CMK (cell line): ENCODE data around the gene STX16.

Source experiments
- DNase-seq: peaks from one replicate; pipeline ENCODE4 v3.0.0-alpha.2; 2010; ENCODE audit warnings: low read depth

STX16 gene

DNA sequence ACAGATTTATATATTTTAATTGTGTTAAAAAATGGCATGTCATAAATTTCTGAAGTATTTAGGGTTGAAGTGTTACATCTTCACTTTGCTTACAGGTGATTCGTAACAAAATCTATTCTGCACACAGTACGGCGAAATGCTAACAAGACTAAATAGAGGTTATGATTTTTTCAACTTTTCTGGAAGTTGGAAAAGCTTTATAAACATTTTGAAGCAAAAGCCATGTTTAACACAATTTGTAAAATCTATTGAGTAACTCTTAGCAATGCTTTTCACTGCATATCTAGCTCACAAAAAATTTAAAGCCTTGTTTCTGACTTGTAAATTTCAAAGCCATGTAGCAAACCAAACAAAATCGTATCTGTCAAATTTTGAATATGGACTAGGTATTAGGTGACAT lies 3.3 kb downstream of the STX16 start:
- DNase-seq, result no peak

DNA sequence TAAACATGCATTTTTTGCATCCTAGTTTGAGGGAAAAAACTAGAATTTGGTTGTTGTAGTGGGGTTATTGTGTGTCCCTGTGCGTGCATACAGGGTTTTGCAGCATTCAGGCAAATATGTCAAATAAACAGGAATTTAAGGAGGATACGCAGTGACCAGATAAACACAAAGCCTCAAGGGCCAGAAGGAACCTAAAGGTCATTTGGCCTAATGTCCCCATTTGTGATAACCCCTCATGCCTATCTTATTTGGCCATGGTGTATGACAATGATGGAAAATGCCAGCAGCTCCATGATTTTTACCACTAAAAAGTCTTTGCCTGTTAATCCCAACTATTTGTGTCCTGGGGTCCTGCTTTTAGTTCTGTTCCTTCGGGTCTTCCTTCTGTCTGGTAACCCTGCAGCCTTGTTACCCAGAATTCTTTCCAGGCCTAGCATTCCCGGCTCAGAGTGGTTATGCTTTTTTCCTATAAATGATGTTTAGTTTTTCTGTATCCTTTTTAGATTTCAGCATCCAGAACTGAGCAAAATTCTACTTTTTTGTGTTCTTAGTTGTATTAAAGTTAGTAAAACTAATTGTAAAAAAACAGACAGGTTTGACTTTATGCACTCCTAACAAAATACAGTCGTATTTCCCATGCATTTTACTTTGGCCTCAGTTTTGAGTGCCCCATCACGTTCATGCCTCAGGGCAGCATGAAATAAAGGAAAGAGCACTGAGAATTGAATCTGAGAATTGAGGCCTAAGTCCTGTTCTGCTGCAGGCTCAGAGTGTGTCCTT lies 4.4 kb downstream of the STX16 start:
- DNase-seq, result no peak

DNA sequence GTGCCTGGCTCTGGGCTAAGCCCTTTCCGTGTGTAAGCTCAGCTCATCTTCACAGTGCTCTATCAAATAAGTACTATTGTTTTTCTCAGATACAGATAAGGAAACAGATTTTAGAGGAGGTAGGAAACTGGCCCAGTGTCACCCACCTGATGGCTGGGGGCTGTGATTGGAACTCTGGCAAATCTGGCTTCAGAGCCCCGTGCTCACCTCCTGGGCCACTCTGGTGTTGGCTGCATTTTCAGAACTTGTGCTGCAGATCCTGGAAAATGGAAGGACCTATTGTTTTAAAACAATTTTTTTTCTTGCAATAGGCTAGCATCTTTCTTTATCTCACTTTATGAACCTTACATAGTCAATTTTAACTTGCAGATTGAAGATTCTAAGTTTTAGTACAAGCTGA lies 5.7 kb downstream of the STX16 start:
- no peak for DNase-seq

DNA sequence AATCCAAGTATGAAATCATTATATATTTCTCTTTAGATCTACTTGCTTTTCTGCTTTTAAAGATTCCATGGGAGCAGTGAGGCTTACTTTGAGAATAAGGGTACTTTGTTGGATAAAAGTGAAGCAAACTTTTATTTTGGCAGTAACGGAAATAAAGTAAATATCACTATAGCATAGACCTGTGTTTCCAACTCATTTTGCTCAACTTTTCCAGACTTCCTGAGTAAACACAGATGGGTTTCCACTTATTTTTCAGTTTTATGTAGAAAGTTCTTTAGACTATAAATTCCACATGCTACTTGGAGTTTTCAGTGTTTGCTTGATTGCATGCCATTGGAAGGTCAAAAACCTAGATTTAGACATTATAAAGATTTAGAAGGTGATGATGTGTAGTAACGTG lies 6.2 kb downstream of the STX16 start:
- no peak for DNase-seq

DNA sequence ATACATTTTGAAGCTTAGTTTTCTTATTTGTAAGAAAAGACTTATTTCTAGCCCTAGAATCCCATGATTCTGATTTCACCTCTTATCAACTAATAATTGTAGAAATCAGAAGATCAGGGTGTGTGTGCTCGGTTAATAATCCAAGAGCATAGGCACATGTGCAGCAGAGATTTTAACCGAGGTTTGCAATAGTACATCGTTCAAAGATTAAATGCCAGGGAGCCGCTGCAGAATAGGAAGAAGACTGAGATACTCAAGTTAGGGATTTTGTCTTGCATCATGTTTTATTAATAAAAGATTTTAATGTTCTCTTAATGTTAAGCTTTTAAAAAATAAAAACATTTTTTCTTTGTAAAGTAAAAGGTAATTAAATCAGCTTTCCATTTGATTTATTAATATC lies 6.9 kb downstream of the STX16 start:
- DNase-seq, result no peak

DNA sequence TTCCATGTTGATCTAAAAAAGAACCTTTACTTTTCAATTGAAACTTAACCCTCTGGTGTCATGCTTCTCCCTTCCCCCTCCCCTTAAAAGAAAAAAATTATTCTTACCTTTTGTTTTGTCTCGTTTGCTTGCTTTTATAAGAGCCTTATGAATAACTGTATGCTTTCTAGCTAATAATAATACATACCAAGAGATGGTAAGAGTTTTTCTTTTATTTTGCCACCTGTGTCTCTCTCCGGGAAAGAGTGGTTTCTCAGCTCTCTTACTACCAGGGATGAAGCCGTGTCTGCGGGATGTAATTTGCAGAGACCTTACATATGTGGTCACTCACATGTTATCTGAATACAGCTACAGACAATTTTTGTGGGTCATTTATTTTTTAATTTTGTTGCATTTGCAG lies 7.7 kb downstream of the STX16 start:
- DNase-seq, result no peak

DNA sequence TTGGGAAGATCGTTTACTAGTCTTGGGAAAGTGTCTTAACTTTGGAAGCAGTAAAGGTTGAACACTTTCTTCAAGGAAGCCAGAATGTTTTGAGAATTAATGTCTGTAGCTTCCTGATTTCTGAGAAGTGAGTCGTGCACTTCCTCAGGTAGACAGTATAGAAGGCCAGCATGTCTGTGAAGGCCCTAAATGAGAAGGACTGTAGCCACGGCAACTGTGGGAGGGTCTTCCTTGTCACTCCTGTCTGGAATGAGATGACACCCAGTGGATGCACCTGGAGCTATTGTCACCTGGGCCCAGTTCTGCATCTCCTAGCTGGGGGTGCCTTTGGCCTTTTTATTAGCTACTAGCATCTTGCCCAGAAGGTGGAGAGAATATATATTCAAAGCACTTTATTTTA lies 8.8 kb downstream of the STX16 start:
- no peak for DNase-seq

DNA sequence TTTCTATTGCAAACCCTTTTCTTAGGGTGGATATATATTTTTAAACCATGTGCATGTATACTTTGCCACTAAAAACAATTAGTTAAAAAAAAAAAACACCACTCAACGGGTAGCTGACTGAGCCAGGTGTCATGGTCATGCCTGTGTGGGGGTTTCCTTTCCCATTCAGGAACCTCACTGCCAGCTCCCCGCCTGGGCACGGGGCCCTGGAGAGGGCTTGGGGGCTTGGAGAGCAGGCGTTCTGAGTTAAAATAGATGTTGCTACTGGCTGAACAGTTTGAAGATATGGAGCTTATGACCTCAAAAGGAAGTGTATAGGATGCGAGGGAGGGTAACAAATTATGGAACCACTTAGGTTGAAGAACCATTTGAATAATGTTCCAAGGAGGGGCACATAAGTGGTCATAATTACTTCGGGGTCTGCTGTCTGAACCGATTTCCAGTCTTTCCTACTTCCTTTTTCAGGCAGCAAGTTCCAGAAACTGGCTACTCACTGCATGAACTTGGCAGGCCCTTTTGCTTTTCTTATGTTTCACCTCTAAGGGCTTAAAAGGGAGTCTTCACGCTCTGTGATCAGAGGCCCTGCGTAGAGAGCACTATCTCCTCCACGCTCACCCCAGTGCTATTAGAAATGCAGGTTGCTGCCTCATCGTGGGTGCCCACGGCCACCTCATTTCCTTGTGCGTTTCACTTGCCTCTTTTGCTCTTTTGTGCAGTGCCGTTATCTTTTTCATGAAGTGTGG lies 9.9 kb downstream of the STX16 start:
- no peak for DNase-seq

DNA sequence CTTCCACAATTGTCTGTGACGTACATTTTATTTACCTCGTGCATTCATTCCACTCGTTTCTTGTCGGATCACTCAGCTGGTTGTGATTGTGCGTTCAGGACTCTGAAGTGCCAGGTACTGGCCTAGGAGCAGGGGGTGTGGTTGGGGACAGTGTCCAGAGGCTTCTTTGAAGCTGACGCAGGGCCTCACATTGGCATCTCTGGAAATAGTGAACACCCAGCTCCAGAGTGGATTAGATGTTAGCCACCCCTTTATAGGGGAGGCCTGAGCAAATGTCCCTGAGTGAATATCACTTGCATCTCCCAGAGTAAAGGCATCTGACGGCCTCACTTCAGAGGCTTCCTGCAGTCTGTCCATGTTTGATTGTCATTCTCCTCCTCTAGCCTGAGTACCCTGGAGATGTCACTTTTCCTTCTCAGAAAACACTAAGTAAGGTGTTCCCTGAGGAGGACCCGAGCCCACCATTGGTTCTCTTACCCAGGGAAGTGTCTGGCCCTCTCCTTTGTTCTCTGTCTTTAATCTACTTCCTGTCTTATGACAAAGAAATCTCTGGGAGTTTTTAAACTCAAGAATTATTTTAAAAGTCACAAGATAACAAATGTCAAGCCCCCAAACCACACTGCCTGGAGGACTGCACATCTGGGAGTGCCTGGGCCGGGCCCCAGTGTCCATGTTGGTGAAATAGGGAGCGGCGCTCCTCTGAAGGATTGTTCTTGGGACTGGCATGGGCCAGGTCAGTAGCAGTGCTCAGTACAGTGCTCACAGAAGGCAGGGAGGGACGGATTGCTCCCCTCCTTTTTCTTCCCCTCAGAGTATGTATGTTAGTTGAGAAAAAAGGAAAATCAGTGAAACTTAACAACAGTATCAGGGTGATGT lies 10.8 kb downstream of the STX16 start:
- DNase-seq, result no peak

DNA sequence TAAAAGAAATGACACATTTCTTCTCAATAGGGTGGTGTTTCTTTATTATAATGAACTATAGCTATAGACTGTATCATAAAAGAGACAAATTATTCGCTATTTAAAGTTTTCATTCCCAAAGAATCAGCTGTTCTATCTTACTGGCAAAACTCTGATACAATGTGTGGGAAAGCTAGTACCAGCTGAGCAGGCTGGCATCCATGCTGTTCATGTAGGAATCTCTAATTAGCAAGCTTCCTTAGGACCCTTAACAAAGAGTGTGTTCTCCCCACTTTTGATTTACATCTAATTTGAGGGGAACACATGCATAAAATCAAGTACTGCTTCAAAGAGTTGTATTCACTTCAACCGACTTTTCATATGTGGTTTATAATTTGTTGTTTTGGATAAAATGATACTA lies 13.2 kb downstream of the STX16 start:
- no peak for DNase-seq

DNA sequence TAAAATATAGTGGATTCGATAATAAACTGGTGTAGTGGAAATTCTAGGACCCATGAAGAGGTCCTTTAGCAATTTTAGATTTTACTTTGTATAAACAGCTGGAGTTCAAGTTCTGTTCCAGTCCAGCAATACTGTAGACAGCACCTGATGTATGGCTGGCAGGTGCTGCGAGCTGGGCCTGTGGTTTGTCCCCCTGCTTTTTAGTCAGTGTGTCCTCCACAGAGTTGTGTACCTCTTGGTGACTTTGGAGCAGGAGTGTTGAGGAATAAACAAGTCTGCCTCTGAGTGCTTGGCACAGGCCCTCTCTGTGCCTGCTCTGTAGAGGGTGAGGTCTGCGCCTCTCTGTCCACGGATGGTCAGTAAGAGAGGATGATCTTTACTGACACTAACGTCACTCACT lies 13.8 kb downstream of the STX16 start:
- DNase-seq, result no peak

DNA sequence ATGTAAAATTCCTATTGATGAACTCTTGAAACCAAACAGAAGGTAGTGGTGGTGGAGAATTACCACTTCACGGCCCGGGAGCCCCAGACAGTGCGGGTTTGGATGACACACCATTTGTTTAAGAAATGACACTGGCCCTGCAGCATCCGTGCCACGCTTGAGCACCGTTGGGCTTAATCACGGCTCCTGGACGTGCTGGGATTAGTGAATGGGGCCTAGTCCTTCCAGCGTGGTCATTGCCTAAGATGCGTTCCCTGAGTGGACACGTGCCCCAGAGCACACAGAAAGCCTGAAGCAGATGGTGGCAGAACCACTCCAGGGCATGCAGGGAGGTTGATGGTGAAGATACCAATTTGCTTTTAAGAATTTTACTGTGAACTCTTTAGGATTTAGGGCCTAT lies 14.5 kb downstream of the STX16 start:
- no peak for DNase-seq

DNA sequence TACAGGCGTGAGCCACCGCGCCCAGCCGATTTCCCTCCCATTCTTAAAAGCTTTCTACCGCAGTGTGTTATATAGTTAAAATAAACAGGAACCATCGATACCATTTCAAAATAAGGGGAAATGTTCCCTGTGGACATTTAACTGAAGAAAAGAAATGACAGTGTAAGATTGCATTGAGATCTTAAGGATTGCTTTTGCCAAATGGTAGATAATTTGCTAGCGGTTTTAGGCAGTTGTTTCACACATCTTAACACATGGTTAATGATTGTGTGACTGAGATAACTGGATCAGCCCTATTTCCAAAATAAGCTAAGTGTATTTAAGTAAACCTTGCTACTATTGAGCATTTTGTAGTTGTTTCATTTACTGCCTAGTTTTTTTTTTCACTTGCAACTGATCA lies 15.6 kb downstream of the STX16 start:
- DNase-seq, result no peak

DNA sequence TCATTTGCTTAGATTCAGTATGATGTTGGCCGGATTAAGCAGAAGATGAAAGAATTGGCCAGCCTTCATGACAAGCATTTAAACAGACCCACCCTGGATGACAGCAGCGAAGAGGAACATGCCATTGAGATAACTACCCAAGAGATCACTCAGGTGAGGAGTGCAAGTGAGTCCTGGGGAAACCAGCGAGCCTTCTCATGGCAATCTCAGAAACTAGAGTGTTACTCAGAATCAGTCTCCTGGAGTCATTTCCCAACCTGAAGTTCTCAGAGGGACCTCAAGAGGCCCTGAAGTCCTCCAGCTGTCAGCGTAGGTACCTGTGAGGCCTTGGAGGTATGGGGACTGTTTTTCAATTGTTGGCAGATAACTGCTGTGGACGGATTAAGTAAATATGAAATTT lies 16.9 kb downstream of the STX16 start:
- no peak for DNase-seq

DNA sequence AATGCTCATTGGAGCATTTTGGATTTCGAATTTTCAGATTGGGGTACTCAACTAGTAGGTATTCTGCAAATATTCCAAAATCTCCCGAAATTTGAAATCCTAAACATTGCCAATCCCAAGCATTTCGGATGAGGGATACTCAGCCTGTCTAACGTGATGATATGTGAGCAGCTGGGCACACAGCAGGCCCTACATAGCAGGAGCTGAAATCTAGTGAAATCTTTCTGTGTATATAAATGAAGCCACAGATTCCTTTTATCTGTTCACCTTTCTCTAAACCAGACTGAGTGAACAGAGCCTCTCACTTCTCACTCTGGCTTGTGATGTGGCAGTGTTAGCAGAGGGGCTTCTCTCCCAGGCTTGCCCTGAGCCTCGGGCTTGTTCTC lies 17.8 kb downstream of the STX16 start:
- no peak for DNase-seq

DNA sequence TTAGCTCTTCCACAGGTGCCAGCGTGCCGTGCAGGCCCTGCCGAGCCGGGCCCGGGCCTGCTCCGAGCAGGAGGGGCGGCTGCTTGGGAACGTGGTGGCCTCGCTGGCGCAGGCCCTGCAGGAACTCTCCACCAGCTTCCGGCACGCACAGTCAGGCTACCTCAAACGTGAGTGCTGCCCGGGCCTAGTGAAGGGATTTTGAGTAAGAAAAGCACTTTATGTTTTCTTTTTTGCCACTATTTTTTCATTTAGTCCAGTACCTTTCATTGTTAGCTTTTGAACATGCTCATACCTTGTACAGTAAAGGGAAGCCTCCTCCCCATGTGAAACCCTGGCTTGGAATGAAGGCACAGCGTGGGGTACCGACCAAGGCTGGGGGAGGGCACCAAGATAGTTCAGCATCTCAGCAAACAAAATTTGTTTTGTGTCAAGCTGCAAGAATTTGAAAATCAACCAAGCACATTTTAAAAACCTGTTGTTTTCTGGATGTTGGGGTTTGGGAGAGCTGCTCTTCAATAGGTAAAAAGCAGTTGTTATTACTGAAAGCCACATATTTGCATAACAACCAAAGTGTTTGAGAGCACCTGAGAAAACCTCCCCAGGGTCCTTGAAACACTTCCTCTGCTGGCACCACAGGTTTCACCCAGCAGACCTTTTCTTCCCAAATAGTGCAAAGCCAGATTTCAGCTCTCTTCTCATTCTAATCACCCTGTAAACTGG lies 18.4 kb downstream of the STX16 start:
- DNase-seq, result no peak

DNA sequence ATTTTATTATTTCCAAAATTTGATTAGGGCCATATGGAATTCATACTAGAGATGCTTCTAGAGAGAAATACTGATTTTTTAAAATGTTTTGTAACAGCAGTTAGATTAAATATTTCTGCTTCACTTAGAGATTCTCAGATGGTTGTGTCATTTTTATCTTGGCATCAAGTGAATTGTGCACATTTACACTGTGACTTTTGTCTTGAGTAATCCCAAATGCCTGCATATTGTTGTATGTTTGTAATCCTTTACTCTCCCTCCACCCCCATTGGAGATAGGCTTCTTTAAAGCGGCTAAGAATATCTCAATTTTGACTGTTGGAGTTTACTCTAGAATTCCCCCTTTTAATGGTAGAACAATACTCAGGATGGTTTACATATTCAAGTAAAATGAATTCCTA lies 19.0 kb downstream of the STX16 start:
- no peak for DNase-seq

DNA sequence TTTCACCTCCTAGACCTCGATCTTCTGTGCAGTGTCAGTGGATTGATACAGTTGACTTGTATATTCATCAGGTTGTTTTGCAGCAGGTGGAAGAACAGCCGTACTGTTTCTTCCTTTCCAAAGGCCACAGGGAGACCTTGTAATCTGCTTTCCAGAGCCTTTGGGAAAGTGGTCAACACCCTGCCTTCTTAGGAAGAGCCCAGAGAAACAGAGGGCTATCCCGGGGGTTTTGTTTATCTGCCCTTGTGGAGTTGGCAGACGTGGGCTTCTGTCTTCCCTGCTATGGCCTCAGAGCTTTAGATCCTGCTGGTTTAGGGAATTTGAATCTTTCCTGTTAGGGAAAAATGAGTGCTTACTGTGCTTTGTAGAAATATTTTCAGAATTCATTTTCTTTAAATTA lies 19.6 kb downstream of the STX16 start:
- no peak for DNase-seq

DNA sequence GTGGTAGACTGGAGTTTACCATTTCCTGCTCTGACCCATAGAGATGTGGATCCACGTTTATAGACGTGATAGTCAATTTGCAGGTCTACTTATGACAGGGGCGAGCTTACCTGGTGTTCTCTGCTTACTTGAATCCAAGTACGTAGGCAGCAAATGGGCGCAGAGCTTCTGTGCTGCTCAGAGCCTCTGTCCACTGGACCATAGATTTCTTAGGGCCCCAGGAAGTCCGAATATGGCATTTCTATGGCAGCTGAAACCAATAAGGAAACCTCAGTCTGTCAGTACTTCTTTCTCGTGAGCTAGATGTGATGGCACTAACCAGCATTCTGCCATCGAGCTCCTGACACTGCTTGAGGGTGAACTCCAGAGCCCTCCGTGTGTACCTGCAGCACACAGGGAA lies 22.0 kb downstream of the STX16 start:
- DNase-seq, result no peak

DNA sequence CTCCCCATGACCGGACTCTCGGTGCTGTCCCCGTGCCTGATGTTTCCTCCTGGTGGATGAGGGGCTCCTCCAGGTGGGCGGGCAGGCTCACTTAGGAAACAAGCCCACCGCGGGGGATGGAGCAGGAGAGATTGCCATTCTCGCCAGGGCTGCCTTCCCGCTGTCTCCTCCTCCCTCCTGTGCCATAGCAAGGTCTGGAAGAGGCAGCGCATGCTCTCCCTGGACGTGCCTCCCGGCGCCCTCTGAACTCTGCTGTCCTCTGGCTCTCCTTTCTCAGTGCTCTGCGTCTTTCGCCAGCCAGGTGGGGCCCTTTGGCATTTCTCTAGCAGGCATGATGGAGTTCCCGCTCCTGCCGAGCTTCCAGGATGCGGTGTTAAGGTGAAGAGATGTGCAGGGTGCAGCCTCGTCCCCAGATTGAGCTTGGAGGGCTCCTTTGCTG lies 24.1 kb downstream of the STX16 start:
- no peak for DNase-seq

DNA sequence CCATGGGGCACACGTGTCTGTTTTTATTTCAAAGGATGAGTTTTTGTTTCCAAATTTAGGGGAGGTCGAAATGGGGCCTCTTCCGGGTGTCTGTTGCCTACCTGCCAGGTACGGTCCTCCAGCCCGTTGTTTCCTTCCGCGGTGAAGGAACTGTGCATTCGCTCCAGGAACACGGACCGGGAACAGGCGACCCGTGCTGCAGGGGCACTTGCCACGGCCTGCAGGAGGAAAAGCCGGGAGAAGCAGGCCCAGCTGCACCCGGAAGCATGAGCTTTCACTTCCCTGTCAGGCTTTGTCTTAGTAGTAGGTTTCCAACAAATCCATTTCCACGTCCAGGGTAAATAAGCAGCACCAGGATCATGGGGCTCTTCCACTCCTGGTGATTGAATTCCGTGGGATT lies 24.6 kb downstream of the STX16 start:
- DNase-seq, result no peak

DNA sequence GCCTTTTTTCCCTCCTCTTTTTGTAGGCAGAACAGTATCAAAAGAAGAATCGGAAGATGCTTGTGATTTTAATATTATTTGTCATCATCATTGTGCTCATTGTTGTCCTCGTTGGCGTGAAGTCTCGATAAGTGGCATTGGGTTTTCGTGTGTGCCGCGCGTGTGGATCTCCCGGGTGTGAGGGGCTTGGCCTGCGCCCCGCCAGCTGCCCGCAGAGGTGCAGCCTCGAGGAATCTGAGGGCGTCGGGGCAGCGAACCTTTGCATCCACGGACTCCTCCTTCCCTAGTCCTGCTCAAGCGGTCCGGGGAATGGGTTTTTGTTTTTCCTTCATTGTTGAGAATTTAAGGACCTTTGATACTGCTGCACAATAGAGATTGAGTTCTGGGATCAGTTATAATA lies 25.1 kb downstream of the STX16 start:
- DNase-seq, result no peak
